Inflammatory macrophage treated with lipopolysaccharide for 4 hours (primary cell): ENCODE data around the gene RUNX2.

Experiments
- DNase-seq: peaks from one replicate; pipeline ENCODE4 v3.0.0-alpha.2; 2020

RUNX2 gene

DNA sequence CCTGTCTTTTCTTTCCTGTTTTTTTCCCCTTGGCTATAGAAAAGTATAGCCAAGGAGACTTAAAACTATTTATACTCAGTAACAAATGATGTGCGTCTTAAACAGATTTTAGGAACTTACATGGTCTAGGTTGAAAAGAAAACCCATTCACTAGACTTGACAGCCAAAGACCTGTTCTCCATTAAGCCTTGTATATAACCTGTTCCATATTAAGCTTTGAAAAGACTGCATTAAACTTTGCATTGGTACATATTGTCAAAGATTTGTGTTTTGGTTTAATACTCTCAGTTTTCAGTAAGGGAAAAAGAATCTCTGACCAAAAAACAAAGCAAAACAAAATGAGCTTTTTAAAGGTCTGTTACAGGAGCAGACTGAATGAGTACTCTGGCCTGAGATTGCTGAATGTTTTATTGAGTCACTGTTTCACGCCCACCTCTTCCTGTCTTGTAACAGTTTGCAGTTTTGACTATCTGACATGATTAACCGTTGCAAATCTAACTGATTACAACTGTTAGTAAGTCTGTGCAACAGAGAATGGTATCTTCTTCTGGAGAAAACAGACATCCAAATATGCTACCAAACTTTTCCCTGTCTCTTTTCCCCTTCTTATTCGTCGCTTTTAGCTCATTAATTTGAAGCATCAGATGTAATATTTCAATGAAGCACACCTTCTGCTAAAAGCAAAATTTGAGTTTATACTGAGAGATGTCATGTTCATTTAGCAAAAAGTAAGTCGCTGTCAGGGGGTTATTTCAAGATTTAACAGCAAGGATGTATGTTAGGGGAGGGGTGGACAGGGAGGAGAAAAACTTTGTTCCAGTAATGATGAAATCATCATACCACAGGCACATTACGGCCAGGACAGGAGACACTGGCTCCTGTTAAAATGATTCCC is 108.7 kb downstream of the RUNX2 start:
- peak; percentile 92 for DNase-seq

DNA sequence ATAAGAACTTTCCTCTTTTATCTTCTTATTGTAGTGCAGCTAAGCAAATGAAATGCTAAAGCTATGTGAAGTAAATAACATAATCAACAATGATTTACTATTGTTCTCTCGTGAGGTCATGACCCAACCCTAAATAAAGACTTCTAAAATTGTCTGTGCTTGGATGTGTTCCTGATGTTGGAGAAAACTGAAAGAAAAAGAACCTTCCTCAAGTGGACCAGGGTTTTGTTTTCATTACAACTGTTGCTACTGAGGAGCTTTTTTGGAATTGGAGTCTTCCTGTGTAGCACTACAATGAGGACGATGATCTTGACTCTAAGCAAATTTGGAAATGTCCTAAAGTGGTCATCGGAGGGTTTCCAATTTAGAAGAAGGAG is 109.3 kb downstream of the RUNX2 start:
- DNase-seq = peak; percentile 25

DNA sequence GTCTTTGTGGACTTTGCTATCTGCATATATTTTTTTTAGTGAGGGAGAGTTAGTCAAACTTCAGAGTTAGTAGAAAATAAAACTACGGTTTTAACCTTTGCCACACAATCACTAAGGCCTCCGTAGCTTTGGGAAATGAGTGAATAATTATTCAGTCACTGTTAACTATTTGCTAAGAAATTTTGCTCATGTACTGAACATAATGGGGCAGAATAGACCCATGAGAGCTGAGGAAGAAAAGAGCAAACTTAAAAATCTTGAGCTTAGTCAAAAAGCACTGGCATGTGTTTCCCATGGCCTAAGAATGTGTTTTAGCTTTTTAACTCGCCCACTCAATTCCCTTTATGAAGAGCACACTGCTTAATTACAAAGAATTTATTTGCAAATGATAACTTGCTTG is 110.0 kb downstream of the RUNX2 start:
- DNase-seq = no peak

DNA sequence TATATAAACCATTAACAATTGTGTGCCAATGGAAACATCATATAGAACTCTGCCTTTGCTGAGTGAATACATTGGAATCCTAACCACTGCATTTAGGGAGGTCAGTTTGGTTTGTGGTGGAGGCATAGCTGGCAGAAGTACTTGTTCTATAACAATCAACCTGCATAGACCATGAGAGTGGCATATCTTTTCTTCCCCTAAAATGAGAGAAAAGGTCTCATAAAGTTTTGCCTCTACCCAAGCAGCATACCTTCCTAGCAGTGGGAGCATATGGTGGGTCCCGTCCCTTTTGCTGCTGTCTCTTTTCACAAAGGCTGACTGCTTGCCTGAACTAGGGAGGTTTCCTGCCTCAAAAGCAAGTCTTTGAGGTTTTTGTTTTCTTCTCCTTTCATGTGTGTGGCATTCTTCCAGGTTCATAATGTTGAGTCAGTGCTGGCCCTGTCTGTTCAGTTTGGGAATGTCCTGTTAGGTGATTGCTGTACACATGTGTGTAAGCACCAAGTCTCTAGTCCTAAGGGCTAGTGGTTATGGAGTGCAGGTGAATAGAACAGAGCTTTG is 110.8 kb downstream of the RUNX2 start:
- DNase-seq = no peak

GRCh38 chr6:45439459-45439858 is 111.3 kb downstream of the RUNX2 start:
- DNase-seq = no peak

GRCh38 chr6:45439861-45440388 is 111.8 kb downstream of the RUNX2 start:
- DNase-seq = no peak

DNA sequence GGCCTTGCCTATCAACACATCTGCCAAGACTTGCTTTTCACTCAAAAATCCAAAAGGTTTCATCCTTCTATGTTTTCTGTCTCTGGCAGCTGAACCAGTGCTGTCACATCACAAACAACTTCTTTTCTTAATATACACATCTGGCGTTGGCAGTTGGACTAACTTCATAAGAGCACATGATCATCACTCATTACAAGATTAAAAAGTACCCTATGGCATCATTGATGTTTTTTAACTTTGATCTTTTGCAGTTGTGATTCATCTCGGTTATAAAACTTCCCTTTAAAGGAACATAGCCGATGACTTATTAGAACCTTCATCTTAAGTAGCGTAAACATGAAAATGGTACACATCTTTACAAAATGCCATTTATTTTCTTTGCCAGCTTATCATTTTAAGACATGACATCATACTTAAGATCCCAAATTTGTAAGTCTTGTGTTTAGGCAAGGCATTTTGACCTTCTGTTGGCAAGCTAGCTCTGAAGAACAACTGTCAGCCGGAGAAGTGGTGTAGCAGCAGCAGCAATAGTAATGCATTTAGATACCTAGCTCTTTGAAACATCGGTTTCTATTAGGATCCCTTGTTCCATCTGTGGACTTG is 113.8 kb downstream of the RUNX2 start:
- peak; percentile 79 for DNase-seq

- no peak for DNase-seq
These were observed 114.6 kb downstream of the RUNX2 start for GRCh38 chr6:45442716-45443115.

DNA sequence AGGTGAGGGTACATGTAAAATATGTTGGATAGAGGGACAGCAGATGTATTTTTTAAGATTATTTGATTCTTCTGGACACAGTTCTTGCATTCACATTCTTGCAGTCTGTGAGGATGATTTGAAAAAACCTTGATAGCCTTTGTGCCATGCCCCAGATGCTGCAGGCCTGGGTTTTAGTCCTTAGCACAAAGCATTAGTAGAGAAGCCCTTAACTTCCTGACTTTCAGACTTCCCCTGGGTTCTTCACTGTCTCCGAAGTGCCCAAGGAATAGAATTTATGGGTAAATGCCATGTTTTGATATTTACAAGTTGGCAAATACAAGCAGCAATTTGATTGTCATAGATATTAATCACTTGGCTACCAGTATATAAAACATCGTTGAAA is 117.2 kb downstream of the RUNX2 start:
- no peak for DNase-seq

DNA sequence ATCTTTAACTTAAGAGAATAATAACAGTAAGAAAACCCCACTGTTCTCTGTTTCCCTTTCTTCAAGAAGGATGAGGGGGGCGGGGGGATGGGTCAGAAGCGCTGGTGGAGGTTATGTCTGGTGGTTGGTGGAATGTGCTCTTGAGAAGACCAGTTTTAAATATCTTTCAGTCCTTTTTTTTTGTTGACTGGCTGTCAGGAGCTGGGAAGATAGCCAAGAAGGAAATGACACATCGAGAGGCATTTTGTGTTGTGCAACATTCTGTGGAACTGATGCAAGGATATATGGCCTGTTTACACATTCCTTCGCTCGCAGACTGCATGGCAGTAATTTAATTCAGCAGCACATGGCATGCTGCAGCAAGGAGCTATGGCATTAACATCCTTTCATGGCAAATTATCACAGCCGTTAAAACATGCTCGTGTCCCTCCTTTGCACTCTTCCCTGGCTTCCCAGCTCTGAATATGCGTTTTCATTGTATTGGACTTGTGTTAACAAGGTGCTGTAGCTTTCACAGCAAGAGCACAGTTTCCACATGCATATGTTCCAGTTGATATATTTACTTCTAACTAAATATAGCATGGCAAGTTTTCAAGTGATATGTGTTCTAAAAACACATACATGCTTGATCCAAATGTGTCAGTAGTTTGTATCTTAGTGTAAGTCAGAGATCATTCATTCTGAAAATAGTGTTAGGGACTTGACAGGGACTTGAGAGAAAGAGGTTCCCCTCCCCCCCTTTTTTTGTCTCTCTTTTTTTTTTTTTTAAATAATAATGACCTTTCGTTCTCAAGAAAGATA is 117.8 kb downstream of the RUNX2 start:
- peak; percentile 93 for DNase-seq

DNA sequence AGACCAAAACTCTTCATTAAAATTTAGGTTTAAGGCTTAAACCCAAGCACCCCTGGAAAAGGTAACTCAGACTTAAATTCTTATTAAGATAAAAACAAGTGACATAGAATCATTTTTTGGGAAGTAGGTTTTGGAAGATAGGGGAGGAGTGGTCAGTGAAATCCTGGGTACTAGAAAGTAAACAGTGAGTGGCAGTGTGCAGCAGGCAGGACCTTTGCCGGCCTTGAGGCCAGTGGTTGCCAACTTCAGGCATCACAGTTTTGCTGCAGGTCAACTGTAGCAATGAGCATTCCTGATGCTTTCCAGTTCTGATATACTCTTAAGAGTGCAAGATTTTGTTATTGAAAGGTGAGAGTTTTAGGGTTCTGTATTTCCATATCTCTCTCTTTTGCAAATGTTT is 118.9 kb downstream of the RUNX2 start:
- no peak for DNase-seq

DNA sequence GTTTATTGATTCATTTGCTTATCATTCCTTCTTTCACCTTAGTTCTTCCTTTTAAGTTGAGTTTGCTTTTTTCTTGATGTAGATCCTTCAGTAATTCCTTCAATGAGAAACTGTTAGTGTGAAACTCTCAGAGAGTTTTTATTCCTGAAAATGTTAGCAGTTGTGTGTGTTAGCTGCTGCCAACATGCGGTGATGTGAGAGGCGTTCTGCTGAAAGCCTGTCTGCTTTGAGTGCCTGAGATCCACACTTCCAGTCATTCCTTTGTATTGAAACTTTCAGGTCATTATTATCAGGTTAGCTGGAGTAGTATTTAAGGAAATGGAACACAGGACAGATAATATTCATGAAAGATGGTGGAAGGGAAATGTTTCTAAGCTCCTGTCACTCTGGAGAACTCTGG is 119.6 kb downstream of the RUNX2 start:
- DNase-seq = no peak

- no peak for DNase-seq
These were observed 120.6 kb downstream of the RUNX2 start for GRCh38 chr6:45448417-45449389.

DNA sequence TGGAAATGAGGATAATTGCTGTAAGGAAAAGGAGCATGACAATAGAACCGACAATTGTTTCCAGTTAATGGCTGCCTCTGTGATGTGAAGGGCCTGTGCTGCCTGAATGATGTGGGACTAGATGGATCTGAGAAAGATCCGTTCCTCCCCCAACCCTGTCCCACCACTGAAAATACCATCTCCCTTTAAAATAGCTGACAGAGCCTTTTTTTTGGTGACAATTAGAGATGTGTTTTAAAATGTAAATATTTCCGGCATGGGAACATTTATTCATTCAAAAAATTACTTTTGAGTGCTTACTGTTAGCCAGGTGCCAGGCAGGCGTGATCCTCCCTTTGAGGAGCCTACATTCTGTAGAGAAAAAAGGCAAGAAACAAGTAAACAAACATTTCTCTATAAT is 122.0 kb downstream of the RUNX2 start:
- no peak for DNase-seq

DNA sequence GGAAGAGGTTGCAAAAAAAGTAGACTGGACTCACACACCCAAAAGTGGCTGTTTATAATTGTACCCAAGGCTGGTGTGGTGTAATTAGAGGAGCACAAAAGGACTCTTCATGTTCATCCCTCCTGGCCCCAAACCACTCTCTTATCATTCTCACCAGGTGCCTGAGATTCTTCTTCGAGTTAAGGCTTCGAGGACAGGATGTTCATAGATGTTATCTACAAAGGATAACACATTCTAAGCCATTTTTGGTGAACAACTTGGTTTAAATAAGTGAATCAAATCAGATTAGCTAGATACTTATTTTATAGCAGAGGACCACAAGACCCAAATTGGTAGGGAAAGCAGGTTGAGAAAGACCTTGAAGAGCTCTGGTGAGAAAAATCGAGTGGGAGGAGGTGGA is 122.7 kb downstream of the RUNX2 start:
- DNase-seq = no peak

GRCh38 chr6:45454008-45454911 is 126.1 kb downstream of the RUNX2 start:
- peak; percentile 72 for DNase-seq

GRCh38 chr6:45455408-45455807 is 127.3 kb downstream of the RUNX2 start:
- DNase-seq = no peak

DNA sequence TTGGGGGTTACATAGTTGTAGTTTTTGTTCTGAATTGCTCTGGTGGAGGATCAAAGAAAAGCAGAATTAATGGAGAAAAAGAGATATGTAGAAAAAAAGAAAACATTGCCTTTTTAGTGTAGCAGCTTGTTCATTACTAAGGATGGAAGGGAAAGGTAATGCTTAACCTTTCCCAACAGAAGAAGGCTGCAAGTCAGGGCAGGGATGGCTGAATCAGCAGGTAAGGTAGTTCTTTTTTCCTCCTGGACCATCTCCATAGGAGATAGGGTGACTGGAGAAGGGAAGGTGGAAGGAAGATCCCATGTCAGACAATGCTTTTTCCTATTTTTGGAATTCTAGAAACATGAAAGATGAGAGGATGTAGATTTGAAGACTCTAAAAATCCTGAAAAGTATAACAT is 129.0 kb downstream of the RUNX2 start:
- DNase-seq = no peak

- DNase-seq = no peak
These were observed 130.5 kb downstream of the RUNX2 start for GRCh38 chr6:45458672-45459071.

DNA sequence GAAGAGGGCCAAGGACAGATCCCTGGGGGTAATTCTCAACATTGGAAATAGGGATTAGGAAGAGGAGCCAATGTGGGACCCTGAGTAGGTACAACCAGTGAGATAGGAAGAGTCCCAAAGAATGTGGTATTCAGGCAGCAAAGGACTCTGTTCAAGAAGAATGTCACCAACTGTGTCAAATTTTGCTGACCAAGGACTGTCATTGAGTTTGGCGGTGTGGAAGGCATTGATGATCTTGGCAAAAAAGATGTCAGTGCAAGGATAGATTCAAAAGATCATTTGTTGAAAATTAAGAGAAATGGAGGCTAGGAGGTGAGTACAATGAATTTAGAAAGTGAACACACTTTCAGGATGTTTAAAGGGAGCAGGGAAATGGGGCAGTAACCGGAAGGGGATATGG is 132.0 kb downstream of the RUNX2 start:
- no peak for DNase-seq

DNA sequence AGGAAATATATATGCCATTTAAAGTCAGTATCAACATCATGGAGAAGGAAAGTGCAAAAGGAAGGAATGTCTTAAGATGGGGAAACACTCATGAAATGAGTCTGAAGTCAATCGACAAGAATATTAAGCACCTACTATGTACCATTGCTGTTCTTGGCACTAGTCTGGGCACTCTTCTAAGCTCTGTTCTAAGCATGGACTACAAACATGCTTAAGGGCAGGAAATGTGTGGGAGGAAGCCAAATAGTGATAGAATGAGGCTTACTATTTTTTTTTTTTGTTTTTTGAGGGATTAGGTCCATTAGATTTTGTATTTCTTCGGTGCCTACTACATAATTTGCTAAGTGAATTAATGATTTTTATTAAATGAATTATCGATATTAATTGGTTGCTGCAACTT is 133.4 kb downstream of the RUNX2 start:
- no peak for DNase-seq
